ENCODE results near the gene KIF3C. TPM values are rescaled to one million over a fixed set of nuclear protein-coding genes. Genes with fewer than 3 reads are reported as not detected.
"Not testable (repeated sequence)": the region's sequence is repeated elsewhere in the genome, so short reads cannot be mapped to it uniquely, and the experiment has no call there.

Gene KIF3C
- total RNA-seq, 1 donor from 2014 or later = 3.1 TPM

DNA sequence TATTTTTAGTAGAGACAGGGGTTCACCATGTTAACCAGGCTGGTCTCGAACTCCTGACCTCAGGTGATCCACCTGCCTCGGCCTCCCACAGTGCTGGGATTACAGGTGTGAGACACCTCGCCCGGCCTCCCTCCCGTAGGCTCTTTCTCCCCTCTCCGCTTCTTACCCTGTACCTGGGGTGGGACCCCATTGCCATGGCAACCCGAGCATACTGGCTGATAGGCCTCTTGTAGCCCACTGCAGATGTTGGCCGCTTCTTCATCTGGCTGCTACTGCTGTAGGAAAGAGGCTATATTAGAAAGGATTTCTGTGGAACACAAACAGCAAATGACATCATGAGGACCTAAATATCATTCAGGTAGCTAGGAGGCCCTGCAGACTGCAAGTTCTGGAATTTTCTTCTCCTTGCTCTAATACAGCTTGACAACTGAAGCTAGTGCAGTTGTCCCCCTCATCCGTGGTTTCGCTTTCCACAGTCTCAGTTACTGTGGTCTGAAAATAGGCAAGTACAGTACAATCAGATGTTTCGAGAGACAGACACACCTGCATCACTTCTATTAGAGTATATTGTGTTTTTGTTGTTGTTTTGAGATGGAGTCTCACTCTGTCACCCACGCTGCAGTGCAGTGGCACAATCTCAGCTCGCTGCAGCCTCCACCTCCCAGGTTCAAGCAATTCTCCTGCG is 52.4 kb downstream of the KIF3C start:
- no peak for DNase-seq
- ATAC-seq = no peak
- intact Hi-C loops (cut with micrococcal nuclease) = no loop called here

DNA sequence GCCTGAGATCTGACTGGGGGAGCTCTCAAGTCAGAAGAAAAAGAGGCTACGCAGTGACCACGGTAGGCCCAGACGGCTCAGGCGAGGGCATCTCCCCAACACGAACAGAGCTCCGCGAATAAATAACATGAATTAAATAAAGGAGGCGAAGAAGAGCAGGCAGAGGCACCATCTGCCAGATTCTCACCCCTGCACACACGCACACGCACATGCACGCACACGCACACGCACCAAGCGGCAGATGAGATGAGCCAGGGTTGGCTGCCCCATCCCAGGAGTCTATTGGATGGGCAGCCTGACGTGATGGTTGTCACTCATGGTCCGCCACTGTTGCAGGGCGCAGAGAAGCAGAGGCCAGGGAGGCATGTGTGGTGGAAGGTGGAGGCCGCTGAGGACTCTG is 53.6 kb downstream of the KIF3C start:
- ATAC-seq = no peak
- intact Hi-C loops (cut with micrococcal nuclease) = no loop called here

DNA sequence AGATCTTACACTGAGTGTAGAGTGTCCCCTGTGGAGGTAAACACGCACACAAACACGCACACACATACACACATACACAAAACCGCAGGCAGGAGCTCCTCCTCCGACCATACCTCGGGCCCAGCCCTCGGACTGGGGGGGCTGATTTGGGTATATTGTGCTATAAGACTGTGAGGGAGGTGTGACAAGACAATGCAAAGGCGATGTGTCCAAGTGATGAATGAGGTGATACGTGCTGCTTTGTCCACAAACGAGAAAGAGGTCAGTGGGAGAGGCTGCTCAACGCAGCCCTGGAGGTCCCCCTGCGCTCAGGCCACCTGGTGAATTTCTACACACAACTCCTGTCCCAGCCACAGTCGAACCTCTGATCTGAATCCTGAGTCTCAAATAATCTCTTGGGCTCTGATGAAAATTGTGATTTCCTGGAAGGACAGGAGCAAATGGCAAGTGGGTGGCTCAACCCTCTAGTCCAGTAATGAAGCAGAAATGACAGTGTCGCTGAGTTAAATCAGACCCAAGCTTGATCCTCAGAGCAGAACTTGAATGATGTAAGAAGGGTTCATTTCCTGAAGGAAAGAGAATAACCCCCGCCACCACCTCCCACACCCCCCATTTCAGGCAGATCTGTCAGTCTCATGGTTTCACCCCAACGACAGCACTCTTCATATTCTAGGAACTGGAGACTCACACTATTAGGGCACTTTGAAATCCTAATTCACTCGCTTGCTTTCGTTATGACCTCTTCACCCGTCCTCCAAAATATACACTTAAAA is 55.1 kb downstream of the KIF3C start:
- no peak for DNase-seq
- ATAC-seq = no peak
- intact Hi-C loops (cut with micrococcal nuclease) = no loop called here

More for the DNA sequence above, 53.6 kb downstream of the KIF3C start:
- DNase-seq = no peak

DNA sequence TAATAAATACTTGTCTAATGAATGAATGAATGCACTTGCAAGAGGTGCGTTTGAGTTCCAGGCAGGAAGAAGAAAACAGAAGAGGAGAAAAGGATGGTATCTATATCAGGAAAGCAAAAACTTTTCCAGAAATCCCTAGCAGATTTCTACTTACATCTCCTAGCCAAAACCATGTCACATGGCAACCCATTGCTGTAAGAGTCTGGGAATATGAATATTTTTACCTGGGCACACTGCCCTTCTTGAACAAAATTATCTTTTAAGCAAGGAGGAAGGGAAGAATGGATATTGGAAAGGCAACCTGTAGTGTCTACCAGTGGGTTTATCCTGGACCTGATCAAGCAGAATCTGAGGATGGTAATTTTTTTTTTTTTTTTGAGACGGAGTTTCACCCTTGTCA is 59.8 kb downstream of the KIF3C start:
- intact Hi-C loops (cut with micrococcal nuclease) = no loop called here
- ATAC-seq (no peak), DNase-seq (no peak)

DNA sequence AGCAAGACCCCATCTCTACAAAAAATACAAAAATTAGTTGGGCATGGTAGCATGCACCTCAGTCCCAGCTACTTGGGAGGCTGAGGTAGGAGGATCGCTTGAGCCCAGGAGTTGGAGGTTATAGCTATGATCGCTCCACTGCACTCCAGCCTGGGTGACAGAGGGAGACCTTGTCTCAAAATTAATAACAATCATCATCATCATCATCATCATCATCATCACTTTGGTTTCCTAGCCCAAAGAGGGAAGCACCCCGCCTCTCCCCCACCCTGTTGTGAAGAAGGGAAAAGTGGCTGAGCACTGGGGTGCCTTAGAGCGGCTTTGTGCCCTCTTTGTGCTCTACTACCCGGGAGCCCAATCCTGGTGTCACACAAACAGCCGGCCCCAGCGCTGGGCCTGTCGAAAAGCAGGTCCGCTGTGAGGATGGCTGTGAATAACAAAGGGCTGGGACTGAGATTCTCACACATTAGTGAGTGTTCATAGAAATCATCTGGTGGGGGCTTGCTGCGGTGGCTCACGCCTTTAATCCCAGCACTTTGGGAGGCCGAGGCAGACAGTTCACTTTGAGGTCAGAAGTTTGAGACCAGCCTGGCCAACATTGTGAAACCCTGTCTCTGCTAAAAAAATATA is 61.4 kb downstream of the KIF3C start:
- intact Hi-C loops (cut with micrococcal nuclease) = no loop called here
- ATAC-seq = no peak
- DNase-seq = no peak

DNA sequence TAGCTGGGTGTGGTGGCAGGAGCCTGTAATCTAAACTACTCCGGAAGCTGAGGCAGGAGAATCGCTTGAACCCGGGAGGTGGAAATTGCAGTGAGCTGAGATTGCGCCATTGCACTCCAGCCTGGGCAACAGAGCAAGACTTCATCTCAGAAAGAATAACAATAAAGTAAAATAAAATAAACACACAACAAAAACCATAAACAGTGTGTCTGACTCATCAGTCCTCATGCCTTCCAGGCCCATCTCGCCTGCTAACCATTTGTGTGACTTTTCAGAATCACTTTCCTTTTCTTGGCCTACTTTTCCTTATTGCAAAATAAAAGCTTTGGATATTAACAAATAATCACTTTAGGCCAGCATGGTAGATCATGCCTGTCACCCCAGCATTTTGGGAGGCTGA is 62.0 kb downstream of the KIF3C start:
- DNase-seq (no peak), ATAC-seq (no peak)
- intact Hi-C loops (cut with micrococcal nuclease) = no loop called here

DNA sequence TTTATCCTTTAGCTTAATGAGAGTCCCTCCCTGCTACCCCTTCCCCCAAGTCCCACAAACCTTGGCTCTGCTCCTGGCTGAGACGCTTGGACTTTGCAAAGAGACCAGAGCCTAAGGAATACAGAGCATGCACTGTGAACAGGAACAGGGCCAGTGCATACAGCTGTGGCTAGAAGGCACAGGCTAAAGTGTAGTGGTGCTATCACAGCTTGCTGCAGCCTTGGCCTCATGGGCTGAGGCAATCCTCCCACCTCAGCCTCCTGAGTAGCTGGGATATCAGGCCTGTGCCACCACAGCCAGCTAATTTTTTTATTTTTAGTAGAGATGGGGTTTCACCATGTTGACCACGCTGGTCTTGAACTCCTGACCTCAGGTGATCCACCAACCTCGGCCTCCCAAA is 64.5 kb downstream of the KIF3C start:
- intact Hi-C loops (cut with micrococcal nuclease) = no loop called here

DNA sequence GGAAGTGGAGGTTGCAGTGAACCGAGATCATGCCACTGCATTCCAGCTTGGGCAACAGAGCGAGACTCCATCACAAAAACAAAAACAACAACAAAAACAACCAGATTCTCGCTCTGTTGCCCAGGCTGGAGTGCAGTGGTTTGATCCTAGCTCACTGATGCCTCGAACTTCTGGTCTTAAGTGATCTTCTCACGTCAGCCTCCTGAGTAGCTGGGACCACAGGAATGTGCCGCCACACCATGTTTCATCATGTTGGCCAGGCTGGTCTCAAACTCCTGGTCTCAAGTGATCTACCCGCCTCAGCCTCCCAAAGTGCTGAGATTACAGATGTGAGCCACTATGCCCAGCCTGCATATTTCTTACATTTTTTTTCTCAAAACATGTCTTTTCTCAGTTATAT is 64.9 kb downstream of the KIF3C start:
- ATAC-seq; DNase-seq; intact Hi-C loops (cut with micrococcal nuclease): not testable (repeated sequence)

More for the DNA sequence above, 64.5 kb downstream of the KIF3C start:
- DNase-seq = no peak
- no peak for ATAC-seq

DNA sequence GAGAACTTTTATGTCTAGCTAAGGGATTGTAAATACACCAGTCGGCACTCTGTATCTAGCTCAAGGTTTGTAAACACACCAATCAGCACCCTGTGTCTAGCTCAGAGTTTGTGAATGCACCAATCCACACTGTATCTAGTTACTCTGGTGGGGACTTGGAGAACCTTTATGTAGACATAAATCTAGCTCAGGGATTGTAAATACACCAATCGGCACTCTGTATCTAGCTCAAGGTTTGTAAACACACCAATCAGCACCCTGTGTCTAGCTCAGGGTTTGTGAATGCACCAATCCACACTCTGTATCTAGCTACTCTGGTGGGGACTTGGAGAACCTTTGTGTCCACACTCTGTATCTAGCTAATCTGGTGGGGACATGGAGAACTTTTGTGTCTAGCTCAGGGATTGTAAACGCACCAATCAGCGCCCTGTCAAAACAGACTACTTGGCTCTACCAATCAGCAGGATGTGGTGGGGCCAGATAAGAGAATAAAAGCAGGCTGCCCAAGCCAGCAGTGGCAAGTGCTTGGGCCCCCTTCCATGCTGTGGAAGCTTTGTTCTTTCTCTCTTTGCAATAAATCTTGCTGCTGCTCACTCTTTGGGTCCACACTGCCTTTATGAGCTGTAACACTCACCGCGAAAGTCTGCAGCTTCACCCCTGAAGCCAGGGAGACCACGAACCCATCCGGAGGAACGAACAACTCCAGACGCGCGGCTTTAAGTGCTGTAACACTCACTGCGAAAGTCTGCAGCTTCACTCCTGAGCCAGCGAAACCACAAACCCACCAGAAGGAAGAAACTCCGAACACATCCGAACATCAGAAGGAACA is 66.1 kb downstream of the KIF3C start:
- ATAC-seq; DNase-seq; intact Hi-C loops (cut with micrococcal nuclease): not testable (repeated sequence)

DNA sequence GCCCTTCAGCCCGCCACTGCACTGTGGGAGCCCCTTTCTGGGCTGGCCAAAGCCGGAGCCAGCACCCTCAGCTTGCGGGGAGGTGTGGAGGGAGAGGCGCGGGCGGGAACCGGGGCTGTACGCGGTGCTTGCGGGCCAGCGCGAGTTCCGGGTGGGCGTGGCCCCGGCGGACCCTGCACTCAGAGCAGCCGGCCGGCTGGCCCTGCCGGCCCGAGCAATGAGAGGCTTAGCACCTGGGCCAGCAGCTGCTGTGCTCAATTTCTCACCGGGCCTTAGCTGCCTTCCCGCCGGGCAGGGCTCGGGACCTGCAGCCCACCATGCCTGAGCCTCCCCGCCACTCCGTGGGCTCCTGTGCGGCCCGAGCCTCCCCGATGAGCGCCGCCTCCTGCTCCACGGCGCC is 66.9 kb downstream of the KIF3C start:
- intact Hi-C loops (cut with micrococcal nuclease); ATAC-seq; DNase-seq: not testable (repeated sequence)

DNA sequence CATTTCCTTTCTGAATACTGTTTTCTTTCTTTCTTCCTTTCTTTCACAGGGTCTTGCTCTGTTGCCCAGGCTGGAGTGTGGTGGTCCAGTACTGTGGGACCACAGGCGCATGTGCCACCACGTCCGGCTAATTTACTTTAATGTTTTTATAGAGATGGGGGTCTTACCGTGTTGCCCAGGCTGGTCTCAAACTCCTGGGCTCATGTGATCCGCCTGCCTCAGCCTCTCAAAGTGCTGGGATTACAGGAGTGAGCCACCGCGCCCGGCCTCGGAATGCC is 68.7 kb downstream of the KIF3C start:
- intact Hi-C loops (cut with micrococcal nuclease); ATAC-seq; DNase-seq: not testable (repeated sequence)

DNA sequence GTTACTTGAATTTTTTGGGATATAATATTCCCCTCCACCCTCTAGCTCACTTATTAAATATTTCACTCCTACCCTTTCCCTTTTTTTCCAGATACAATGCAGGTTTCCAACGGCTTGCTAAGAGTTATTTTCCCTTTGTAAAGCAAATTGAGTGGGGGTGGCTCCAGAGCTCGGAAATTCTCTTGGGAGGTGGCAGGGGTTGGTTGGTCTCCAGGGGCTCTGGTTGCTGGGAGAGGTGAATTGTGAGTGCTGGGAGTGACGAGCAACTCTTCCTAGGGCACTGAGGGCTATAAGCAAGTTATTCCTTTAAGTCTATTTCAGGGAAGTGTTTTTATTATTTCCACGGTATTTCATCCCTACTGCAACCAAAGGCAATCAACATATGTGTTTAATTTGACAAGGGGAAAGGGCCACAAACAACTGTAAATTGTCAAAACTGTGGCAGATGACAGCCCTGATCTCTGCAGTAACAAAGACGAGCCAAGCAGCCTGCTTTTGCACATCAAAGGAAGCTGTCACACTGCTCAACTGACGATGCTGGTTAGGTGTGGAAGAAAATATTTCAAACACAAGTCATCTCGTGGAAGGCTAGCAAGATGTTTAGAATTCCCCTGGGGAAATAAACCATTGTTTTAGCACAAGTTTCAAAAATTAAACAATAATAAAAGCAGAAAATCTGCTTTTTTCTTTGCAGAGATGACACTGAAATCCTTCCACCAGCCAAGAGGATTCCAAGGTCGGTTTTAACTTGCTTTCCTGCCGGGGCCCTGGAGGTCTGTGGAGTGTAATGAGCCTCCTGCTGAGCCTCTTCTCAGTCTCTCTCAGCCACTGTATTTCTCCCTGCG is 69.2 kb downstream of the KIF3C start:
- ATAC-seq (no peak), DNase-seq (no peak)
- intact Hi-C loops (cut with micrococcal nuclease) = no loop called here

DNA sequence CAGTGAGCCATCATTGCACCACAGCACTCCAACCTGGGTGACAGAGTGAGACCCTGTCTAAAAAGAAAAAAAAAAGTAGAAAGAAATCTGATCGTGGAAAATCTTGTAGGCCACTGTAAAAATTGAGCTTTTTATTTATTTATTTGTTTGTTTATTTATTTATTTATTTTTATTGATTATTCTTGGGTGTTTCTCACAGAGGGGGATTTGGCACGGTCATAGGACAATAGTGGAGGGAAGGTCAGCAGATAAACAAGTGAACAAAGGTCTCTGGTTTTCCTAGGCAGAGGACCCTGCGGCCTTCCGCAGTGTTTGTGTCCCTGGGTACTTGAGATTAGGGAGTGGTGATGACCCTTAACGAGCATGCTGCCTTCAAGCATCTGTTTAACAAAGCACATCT is 72.7 kb downstream of the KIF3C start:
- DNase-seq; ATAC-seq; intact Hi-C loops (cut with micrococcal nuclease): not testable (repeated sequence)

DNA sequence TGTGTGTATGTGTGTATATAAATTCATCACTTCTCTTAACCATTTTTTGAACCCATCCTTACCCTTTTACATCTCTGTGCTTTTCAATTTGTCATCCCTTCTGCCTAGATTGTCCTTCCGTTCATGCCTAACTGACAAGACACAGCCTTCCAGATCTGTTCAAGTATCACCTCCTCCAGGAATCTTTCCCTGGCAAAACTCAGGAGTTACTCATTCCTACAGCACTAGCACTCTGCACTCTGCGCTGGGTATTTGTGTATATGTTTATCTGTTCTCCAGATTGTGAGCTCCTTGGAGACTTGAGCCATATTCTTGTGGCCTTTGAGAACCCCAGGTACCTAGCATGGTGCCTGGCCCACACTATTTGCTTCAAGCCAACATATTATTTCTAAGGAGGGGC is 77.2 kb downstream of the KIF3C start:
- intact Hi-C loops (cut with micrococcal nuclease) = no loop called here
- ATAC-seq (no peak), DNase-seq (no peak)

DNA sequence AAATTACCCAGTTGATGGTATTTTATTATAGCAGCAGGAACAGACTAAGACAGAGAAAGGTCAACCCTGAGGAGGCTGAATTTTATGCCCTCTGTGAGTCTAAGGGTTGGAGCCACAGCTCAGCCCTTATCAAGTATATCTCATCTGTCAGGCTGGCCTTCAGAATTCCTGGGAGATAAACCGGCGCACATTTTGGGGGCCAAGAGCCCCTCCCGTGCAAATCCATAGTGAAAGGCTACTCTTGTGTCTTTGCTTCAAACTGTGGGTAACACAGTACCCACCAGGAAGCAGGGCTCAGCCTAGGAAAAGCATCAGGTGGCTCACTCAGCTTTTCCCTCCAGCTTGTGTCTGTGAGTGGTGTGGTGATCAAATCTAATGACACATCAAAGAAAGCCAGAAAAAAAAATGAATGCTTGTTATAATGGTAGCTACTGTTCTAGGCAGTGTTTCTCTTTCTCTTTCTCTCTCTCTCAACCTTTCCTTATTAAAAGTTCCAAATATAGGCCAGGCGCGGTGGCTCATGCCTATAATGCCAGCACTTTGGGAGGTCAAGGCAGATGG is 79.0 kb downstream of the KIF3C start:
- intact Hi-C loops (cut with micrococcal nuclease) = no loop called here
- no peak for DNase-seq
- ATAC-seq = no peak

DNA sequence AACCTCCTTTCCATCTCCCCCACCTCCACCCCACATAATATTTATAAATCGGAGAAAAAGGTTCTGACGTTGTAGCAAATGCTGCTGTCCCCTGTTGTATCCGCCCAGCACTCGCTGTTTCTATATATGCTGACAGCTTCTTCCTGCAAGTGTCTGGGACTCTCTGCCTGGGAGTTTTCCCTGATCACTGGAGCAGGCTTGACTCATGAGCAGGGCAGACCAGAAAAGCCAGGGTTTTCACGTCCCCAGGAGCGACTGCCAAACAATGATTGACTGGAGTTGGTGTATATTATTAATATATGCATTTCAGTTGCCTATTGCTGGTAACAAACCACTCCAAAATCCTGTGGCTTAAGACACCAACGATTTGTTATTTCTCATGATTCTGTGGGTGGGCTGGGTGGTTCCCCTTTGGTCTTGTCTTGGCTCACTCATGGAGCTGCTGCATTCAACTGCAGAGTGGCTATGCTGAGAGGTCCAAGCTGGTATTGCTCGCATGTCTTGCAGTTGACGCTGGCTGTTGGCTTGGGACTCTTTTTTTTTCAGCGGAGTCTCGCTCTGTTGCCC is 82.8 kb downstream of the KIF3C start:
- DNase-seq = no peak
- intact Hi-C loops (cut with micrococcal nuclease) = no loop called here
- ATAC-seq = no peak

DNA sequence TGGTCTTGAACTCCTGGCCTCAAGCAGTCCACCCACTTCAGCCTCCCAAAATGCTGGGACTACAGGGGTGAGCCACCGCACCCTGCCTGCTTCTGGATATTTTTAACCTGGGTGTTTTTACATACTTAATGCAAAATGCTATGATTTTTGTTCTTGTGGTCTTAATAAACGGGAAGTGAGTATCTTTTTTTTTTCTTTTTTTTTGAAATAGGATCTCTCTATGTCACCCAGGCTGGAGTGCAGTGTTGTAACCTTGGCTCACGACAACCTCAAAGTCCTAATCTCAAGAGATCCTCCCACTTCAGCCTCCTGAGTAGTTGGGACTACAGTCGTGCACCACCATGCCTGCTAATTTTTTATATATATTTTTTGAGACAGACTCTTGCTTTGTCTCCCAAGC is 84.8 kb downstream of the KIF3C start:
- DNase-seq (no peak), ATAC-seq (no peak)
- intact Hi-C loops (cut with micrococcal nuclease) = no loop called here

DNA sequence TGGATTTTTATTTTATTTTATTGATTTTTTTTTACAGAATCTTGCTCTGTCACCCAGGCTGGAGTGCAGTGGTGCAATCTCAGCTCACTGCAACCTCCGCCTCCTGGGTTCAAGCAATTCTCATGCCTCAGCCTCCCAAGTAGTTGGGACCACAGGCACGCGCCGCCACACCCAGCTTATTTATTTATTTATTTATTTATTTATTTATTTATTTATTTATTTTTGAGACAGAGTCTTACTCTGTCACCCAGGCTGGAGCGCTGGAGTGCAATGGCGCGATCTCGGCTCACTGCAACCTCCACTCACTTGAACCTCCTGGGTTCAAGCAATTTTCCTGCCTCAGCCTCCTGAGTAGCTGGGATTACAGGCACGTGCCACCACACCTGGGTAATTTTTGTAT is 86.0 kb downstream of the KIF3C start:
- DNase-seq; intact Hi-C loops (cut with micrococcal nuclease); ATAC-seq: not testable (repeated sequence)
